HEK293 (cell line): Measurements from ENCODE around the gene ULBP1.

Experiments used
- BCL6B ChIP-seq: fragments of 450-650 bp; formaldehyde crosslinking; IDR thresholded peaks from 2 replicates; pipeline ENCODE4 v1.5.1; 2017; ENCODE audit warnings: missing biosample characterization, missing genetic modification characterization
- GLI4 ChIP-seq: fragments of 450-650 bp; formaldehyde crosslinking; IDR thresholded peaks from 2 replicates; pipeline ENCODE4 v1.5.1; 2016; ENCODE audit warnings: missing biosample characterization, missing genetic modification characterization
- GLIS2 ChIP-seq: fragments of 450-650 bp; formaldehyde crosslinking; IDR thresholded peaks from 2 replicates; pipeline ENCODE4 v1.5.1; 2016; ENCODE audit warnings: missing biosample characterization, missing genetic modification characterization
- KLF10 ChIP-seq: fragments of 450-650 bp; IDR thresholded peaks from 2 replicates; pipeline ENCODE4 v1.5.1; 2018; ENCODE audit warnings: missing biosample characterization, mild to moderate bottlenecking, missing genetic modification characterization
- PBX3 ChIP-seq: sonication (generic); formaldehyde crosslinking; IDR thresholded peaks from 2 replicates; pipeline ENCODE4 v1.8.1; 2022; ENCODE audit warnings: mild to moderate bottlenecking, moderate library complexity, missing genetic modification reagents
- TCF7L2 ChIP-seq: IDR thresholded peaks from 2 replicates; pipeline ENCODE4 v1.6.1; 2011; ENCODE audit warnings: low read depth, mild to moderate bottlenecking, inconsistent platforms, low read length, moderate library complexity, borderline replicate concordance
- ZBTB10 ChIP-seq: fragments of 450-650 bp; formaldehyde crosslinking; IDR thresholded peaks from 2 replicates; pipeline ENCODE4 v1.5.1; 2016; ENCODE audit warnings: missing biosample characterization, missing genetic modification characterization
- ZBTB48 ChIP-seq: fragments of 450-650 bp; formaldehyde crosslinking; IDR thresholded peaks from 2 replicates; pipeline ENCODE4 v1.5.1; 2016; ENCODE audit warnings: missing biosample characterization, missing genetic modification characterization
- ZBTB8A ChIP-seq: fragments of 450-650 bp; formaldehyde crosslinking; IDR thresholded peaks from 2 replicates; pipeline ENCODE4 v1.5.1; 2016; ENCODE audit warnings: missing biosample characterization, missing genetic modification characterization
- ZFP3 ChIP-seq: fragments of 450-650 bp; formaldehyde crosslinking; IDR thresholded peaks from 2 replicates; pipeline ENCODE4 v1.5.1; 2016; ENCODE audit warnings: low read depth, missing biosample characterization, missing genetic modification characterization
- ZNF10 ChIP-seq: fragments of 450-650 bp; formaldehyde crosslinking; IDR thresholded peaks from 2 replicates; pipeline ENCODE4 v1.5.1; 2017; ENCODE audit warnings: missing biosample characterization, missing genetic modification characterization
- ZNF155 ChIP-seq: fragments of 450-650 bp; formaldehyde crosslinking; IDR thresholded peaks from 2 replicates; pipeline ENCODE4 v1.5.1; 2016; ENCODE audit warnings: missing biosample characterization, missing genetic modification characterization
- ZNF19 ChIP-seq: fragments of 450-650 bp; formaldehyde crosslinking; IDR thresholded peaks from 2 replicates; pipeline ENCODE4; 2016; ENCODE audit warnings: missing biosample characterization, missing genetic modification characterization, low read depth
- ZNF266 ChIP-seq: fragments of 450-650 bp; formaldehyde crosslinking; IDR thresholded peaks from 2 replicates; pipeline ENCODE4 v1.5.1; 2016; ENCODE audit warnings: missing biosample characterization, missing genetic modification characterization, low read depth
- ZNF292 ChIP-seq: fragments of 450-650 bp; formaldehyde crosslinking; IDR thresholded peaks from 2 replicates; pipeline ENCODE4 v1.5.1; 2016; ENCODE audit warnings: low read depth, missing biosample characterization, missing genetic modification characterization, borderline replicate concordance
- ZNF302 ChIP-seq: fragments of 450-650 bp; formaldehyde crosslinking; IDR thresholded peaks from 2 replicates; pipeline ENCODE4 v1.5.1; 2016; ENCODE audit warnings: missing biosample characterization, missing genetic modification characterization, low read depth
- ZNF324 ChIP-seq: fragments of 450-650 bp; formaldehyde crosslinking; IDR thresholded peaks from 2 replicates; pipeline ENCODE4 v1.5.1; 2016; ENCODE audit warnings: missing biosample characterization, missing genetic modification characterization
- ZNF335 ChIP-seq: fragments of 450-650 bp; formaldehyde crosslinking; conservative IDR thresholded peaks from 2 replicates; pipeline ENCODE4 v1.5.1; 2016; ENCODE audit warnings: missing biosample characterization, missing genetic modification characterization
- ZNF350 ChIP-seq: fragments of 450-650 bp; formaldehyde crosslinking; IDR thresholded peaks from 2 replicates; pipeline ENCODE4 v1.5.0; 2017; ENCODE audit warnings: missing biosample characterization, mild to moderate bottlenecking, missing genetic modification characterization
- ZNF426 ChIP-seq: fragments of 450-650 bp; formaldehyde crosslinking; IDR thresholded peaks from 2 replicates; pipeline ENCODE4 v1.5.1; 2017; ENCODE audit warnings: missing biosample characterization, missing genetic modification characterization, mild to moderate bottlenecking, inconsistent platforms, moderate library complexity
- ZNF449 ChIP-seq: fragments of 450-650 bp; formaldehyde crosslinking; IDR thresholded peaks from 2 replicates; pipeline ENCODE4 v1.5.1; 2017; ENCODE audit warnings: missing biosample characterization, mild to moderate bottlenecking, missing genetic modification characterization, moderate library complexity
- ZNF48 ChIP-seq: fragments of 450-650 bp; formaldehyde crosslinking; IDR thresholded peaks from 2 replicates; pipeline ENCODE4 v1.5.1; 2016; ENCODE audit warnings: missing biosample characterization, missing genetic modification characterization
- ZNF571 ChIP-seq: fragments of 450-650 bp; formaldehyde crosslinking; IDR thresholded peaks from 2 replicates; pipeline ENCODE4 v1.5.0; 2017; ENCODE audit warnings: missing biosample characterization, missing genetic modification characterization
- ZNF585B ChIP-seq: fragments of 450-650 bp; formaldehyde crosslinking; IDR thresholded peaks from 2 replicates; pipeline ENCODE4 v1.5.1; 2016; ENCODE audit warnings: missing biosample characterization, missing genetic modification characterization
- ZNF596 ChIP-seq: fragments of 450-650 bp; IDR thresholded peaks from 2 replicates; pipeline ENCODE4 v1.5.0; 2018; ENCODE audit warnings: missing biosample characterization, mild to moderate bottlenecking, missing genetic modification characterization, moderate library complexity
- ZNF654 ChIP-seq: fragments of 450-650 bp; formaldehyde crosslinking; IDR thresholded peaks from 2 replicates; pipeline ENCODE4 v1.5.1; 2016; ENCODE audit warnings: low read depth, missing biosample characterization, missing genetic modification characterization
- ZNF664 ChIP-seq: fragments of 450-650 bp; formaldehyde crosslinking; IDR thresholded peaks from 2 replicates; pipeline ENCODE4 v1.5.1; 2016; ENCODE audit warnings: missing biosample characterization, missing genetic modification characterization
- ZNF747 ChIP-seq: fragments of 450-650 bp; formaldehyde crosslinking; IDR thresholded peaks from 2 replicates; pipeline ENCODE4 v1.5.1; 2016; ENCODE audit warnings: missing biosample characterization, missing genetic modification characterization
- ZNF76 ChIP-seq: fragments of 450-650 bp; formaldehyde crosslinking; IDR thresholded peaks from 2 replicates; pipeline ENCODE4; 2016; ENCODE audit warnings: low read depth, missing biosample characterization, missing genetic modification characterization, borderline replicate concordance
- ZNF777 ChIP-seq: fragments of 450-650 bp; formaldehyde crosslinking; IDR thresholded peaks from 2 replicates; pipeline ENCODE4 v1.5.1; 2017; ENCODE audit warnings: missing biosample characterization, missing genetic modification characterization, borderline replicate concordance
- ZSCAN23 ChIP-seq: fragments of 450-650 bp; formaldehyde crosslinking; IDR thresholded peaks from 2 replicates; pipeline ENCODE4 v1.5.1; 2016; ENCODE audit warnings: missing biosample characterization, missing genetic modification characterization
- ZSCAN4 ChIP-seq: fragments of 450-650 bp; formaldehyde crosslinking; IDR thresholded peaks from 2 replicates; pipeline ENCODE4 v1.5.1; 2017; ENCODE audit warnings: missing biosample characterization, missing genetic modification characterization

The ULBP1 gene

GRCh38 chr6:149922642-149923326 is 41.0 kb upstream of the ULBP1 start, which contains the start of gene RAET1G (continued):
- peak; percentile 37; the same call in 1 of the 2 replicates for TF ChIP-seq ZBTB10 (tag by site-specific recombination)
- TF ChIP-seq ZNF747 (tag by site-specific recombination): no peak
- TF ChIP-seq ZNF585B (tag by site-specific recombination): no peak
- peak; percentile 37; the same call in 1 of the 2 replicates for TF ChIP-seq ZBTB48 (tag by site-specific recombination)
- no peak for TF ChIP-seq ZNF48 (tag by site-specific recombination)
- TF ChIP-seq ZNF654 (tag by site-specific recombination): no peak
- TF ChIP-seq ZNF335 (tag by site-specific recombination): peak; percentile 93
- TF ChIP-seq ZNF10 (tag by site-specific recombination): no peak
- no peak for TF ChIP-seq ZNF302 (tag by site-specific recombination)
- no peak for TF ChIP-seq ZNF426
- TF ChIP-seq ZBTB8A (tag by site-specific recombination): peak; percentile 60
- no peak for TF ChIP-seq ZNF596 (tag by site-specific recombination)
- TF ChIP-seq TCF7L2: no peak
- no peak for TF ChIP-seq ZNF76 (tag by site-specific recombination)
- no peak for TF ChIP-seq ZSCAN4 (tag by site-specific recombination)
- peak; percentile 81; the same call in 1 of the 2 replicates for TF ChIP-seq PBX3 (CRISPR knock-in tag)
- no peak for TF ChIP-seq ZNF664 (tag by site-specific recombination)
- TF ChIP-seq ZNF350 (tag by site-specific recombination): peak; percentile 83
- no peak for TF ChIP-seq ZSCAN23
- no peak for TF ChIP-seq ZNF292 (tag by site-specific recombination)
- no peak for TF ChIP-seq BCL6B (tag by site-specific recombination)
- TF ChIP-seq GLI4 (tag by site-specific recombination): no peak
- TF ChIP-seq KLF10 (tag by site-specific recombination): peak; percentile 92
- no peak for TF ChIP-seq ZNF266 (tag by site-specific recombination)
- peak; percentile 45; the same call in 1 of the 2 replicates for TF ChIP-seq ZNF777 (tag by site-specific recombination)
- peak; percentile 39; the same call in 1 of the 2 replicates for TF ChIP-seq ZNF449 (tag by site-specific recombination)
- TF ChIP-seq ZNF19 (tag by site-specific recombination): no peak
- no peak for TF ChIP-seq ZNF155 (tag by site-specific recombination)
- no peak for TF ChIP-seq ZFP3 (tag by site-specific recombination)
- peak; percentile 91 for TF ChIP-seq GLIS2
- no peak for TF ChIP-seq ZNF324 (tag by site-specific recombination)
- no peak for TF ChIP-seq ZNF571 (tag by site-specific recombination)
